HG03575 (cell line): ENCODE measurements around the gene LY6G6C.

Experiments
- ATAC-seq: cut with Tn5 transposase; IDR thresholded peaks from one replicate; pipeline ENCODE4 v1.9.1; 2021; ENCODE audit not compliant: unreplicated experiment, insufficient number of reproducible peaks, low FRiP score; ENCODE audit errors: extremely low read depth

Gene LY6G6C

DNA sequence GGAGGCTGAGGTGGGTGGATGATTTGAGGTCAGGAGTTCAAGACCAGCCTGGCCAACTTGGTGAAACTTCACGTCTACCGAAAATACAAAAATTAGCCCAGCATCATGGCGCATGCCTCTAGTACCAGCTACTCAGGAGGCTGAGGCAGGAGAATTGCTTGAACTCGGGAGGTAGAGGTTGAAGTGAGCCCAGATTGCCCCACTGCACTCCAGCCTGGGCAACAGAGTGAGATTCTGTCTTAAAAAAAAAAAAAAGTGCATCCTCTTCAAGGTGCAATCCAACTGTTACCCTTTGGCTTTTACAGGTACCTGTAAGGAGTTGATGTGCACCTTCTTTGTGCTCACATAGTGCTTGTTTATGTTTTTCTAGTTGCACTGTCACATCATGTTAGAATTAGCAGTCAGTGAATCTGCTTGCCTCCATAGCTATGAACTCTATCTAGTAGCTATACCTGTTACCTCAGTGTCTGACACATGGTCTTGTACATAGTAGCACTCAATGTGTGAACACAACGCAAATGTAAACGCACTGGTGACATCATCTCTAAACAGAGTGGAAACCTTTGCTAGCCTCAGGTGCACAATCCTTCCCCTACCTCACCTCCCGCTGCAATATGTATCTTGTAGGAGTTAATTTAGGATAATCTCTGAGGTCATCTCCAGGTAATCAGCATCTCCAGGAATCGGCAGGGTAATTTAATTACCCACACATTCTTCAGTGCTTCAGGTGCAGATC is 27.9 kb upstream of the LY6G6C start:
- ATAC-seq: no peak

DNA sequence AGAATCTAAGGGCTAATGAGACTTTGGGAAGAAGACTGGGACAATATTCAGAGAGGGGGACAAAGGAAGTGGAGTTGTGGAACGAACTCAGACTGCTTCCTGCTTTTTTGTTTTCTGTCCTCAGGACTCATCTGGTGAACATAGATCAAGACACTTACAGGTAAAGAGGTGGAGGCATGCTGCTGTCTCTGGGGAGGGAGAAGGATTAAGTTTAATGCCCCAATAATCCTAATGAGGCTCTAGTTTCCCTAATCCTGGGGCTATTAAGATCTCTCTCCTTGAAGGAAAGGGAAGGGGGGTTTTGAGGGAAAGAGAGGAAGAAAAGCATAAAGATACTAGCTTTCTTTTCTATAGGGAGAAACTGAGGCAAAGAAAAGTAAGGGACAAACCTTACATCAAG is 22.9 kb upstream of the LY6G6C start:
- ATAC-seq: no peak

GRCh38 chr6:31742894-31743293 is 21.3 kb upstream of the LY6G6C start:
- no peak for ATAC-seq

- no peak for ATAC-seq
These were observed 20.3 kb upstream of the LY6G6C start for GRCh38 chr6:31741815-31742214.

GRCh38 chr6:31740397-31741223 is 19.1 kb upstream of the LY6G6C start:
- no peak for ATAC-seq

GRCh38 chr6:31739639-31740396 is 18.3 kb upstream of the LY6G6C start, which contains the start of gene MSH5:
Gene MSH5 (plus strand): TSS chr6:31740005. CDS start chr6:31740467, 462 bp downstream.
- no peak for ATAC-seq

DNA sequence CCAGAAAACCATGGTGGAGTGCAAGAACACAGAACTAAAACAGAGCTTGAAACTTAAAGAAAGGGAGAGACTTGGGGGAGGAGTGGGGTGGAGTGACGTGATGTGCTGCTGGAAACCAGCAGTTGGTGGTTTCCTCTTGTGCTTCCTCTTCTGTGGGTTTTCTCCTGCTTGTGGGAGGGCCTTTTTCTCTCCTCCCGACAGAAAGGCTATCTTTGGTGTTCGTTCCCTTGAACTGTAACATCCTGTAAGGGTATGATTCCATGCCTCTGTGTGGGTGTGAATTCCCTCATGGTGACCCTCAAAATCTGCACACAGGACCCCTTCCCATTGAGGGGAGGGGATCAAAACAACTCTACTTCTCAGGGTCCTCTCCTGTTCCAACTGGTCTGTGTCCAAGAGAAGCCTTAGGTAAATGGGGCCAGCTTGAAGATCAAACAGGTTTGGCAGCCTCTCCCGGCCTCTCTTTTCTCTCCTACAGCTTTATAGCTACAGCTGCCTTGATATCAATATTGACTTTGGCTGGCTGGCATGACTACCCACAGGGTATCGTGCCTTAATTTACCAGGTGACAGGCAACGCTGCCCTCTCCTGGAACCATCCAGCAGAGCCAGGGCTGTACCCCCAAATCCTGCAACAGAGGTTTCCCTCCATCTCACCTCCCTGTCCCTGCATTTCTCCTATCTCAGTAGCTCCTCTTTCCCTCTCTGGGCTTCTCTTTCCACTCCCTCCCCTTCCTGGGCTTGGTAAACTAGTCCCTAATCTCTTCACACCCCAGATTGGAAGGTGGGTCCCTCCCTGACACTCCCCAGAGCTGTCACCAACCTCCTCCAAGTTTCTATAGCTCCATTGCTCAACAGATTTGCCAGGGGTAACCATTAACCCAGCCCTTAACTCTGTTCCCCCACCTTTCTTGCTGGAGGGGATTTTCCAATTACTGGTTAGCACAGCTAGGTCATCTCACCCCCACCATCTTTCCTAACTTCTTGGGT is 16.7 kb upstream of the LY6G6C start:
- ATAC-seq: no peak

DNA sequence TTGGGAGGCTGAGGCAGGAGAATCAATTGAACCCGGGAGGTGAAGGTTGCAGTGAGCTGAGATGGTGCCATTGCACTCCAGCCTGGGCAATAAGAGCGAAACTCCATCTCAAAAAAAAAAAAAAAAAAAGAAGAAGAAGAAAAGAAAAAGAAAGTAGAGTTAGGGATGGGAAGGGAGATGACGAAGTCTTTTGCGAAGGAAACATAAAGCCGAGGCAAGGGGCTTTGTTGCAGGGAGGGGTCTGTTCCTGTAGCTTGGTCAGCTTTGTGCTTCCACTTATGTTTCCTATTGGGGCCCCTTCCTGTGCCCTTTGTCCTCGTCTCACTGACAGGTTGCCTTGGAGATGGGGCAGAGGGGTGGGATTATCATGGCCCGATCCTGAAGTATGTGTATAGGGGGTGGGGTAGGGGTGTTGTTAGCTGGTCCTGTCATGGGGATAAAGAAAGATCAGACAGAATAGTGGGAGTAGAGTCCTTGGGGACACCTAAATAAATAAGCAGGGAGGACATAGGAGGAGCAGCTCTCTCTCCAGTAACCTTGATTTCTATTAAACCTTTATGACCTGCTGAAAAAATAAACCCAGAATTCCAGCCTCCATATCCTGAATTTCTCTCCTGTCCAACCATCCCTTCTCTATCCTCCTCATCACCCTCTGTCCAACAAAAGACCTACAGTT is 15.9 kb upstream of the LY6G6C start:
- ATAC-seq: no peak

- no peak for ATAC-seq
These were observed 15.3 kb upstream of the LY6G6C start for GRCh38 chr6:31736768-31737314.

GRCh38 chr6:31736021-31736767 is 14.6 kb upstream of the LY6G6C start, which contains the start of gene CLIC1:
Gene CLIC1 (minus strand): TSS chr6:31736530. CDS start chr6:31736300, 230 bp downstream.
- ATAC-seq: no peak

GRCh38 chr6:31734821-31735406 is 13.4 kb upstream of the LY6G6C start:
- ATAC-seq: no peak

- ATAC-seq: no peak
These were observed 12.8 kb upstream of the LY6G6C start for GRCh38 chr6:31734247-31734820.

- no peak for ATAC-seq
These were observed 12.2 kb upstream of the LY6G6C start for GRCh38 chr6:31733734-31734133.

DNA sequence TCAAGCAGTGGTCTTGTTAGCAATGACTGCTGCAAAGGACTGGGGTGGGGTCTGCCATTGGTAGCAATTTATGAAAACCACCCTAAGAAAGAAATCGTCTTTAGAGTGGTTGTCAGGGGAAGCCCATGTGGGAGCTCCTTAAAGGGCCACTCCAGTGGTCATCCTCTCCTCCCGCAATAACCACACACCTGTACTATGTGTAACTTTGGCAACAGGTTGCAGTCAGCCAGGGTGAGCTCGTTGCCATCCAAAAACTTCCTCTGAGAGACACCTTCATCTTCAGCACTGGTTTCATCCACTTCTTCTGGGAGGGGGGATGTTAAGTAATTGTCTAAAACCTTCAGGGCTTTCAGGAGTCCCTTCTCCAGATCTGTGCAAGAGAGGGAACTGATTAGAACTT is 10.5 kb upstream of the LY6G6C start:
- ATAC-seq: no peak

GRCh38 chr6:31730631-31731086 is 9.1 kb upstream of the LY6G6C start:
- no peak for ATAC-seq

DNA sequence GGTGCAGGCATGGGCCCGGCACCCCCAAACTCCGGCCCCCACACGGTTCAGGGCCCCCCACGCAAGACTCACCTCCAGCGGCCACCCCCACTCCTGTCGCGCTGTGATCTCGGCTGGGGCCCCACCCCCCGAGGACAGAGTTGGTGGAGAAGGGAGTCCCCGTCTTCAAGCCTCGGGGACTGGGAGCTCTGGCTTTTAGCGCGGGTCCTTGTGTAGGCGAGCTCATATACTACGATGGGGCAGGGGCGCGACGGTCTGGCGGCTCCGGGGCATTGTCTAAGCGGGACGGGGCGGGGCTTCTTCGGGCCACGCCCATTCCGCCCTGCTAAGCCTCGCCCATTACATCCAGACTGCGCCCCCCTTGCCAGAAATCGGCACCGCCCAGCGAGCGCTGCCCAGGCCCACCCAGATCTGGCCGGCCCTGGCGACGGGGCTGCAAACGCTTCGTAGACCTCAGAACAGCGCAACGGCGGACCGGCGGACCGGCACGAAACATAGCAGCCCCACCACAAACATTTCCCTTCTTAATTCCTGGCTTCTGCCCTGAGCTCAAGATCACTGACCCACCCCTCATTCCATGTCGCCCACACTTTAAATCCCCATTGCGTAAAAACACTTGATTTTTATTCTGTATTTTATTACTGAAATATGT is 8.6 kb upstream of the LY6G6C start:
- ATAC-seq: no peak
